Kidney glomerular epithelial cell (primary cell): Measurements from ENCODE around the gene SRGAP2B.
"Not testable (repeated sequence)": the region's sequence is repeated elsewhere in the genome, so short reads cannot be mapped to it uniquely, and the experiment has no call there.

Source experiments
- DNase-seq: peaks from one replicate; lab custom pipeline; 2025; lab: John Stamatoyannopoulos, UW

SRGAP2B gene

GRCh38 chr1:145082483-145083255 is 12.5 kb downstream of the SRGAP2B start:
- not testable (repeated sequence) for DNase-seq

- DNase-seq, result not testable (repeated sequence)
Measured at GRCh38 chr1:145080193-145080592, 14.9 kb downstream of the SRGAP2B start.

- not testable (repeated sequence) for DNase-seq
Measured at GRCh38 chr1:145079737-145080136, 15.4 kb downstream of the SRGAP2B start.

- DNase-seq, result not testable (repeated sequence)
Measured at GRCh38 chr1:145078787-145079370, 16.2 kb downstream of the SRGAP2B start.

- DNase-seq, result not testable (repeated sequence)
Measured at GRCh38 chr1:145077872-145078786, 17.0 kb downstream of the SRGAP2B start.

- DNase-seq, result not testable (repeated sequence)
Measured at GRCh38 chr1:145076877-145077276, 18.3 kb downstream of the SRGAP2B start.

- DNase-seq, result not testable (repeated sequence)
Measured at GRCh38 chr1:145074021-145074559, 21.0 kb downstream of the SRGAP2B start.

GRCh38 chr1:145071569-145071968 is 23.6 kb downstream of the SRGAP2B start:
- DNase-seq, result not testable (repeated sequence)

GRCh38 chr1:145066486-145066885 is 28.6 kb downstream of the SRGAP2B start:
- DNase-seq, result not testable (repeated sequence)

GRCh38 chr1:145065194-145065826 is 29.8 kb downstream of the SRGAP2B start:
- DNase-seq, result not testable (repeated sequence)

GRCh38 chr1:145063941-145064648 is 31.0 kb downstream of the SRGAP2B start:
- not testable (repeated sequence) for DNase-seq

GRCh38 chr1:145063285-145063684 is 31.8 kb downstream of the SRGAP2B start:
- not testable (repeated sequence) for DNase-seq

- DNase-seq, result not testable (repeated sequence)
Measured at GRCh38 chr1:145058184-145058583, 36.9 kb downstream of the SRGAP2B start.

- not testable (repeated sequence) for DNase-seq
Measured at GRCh38 chr1:145055217-145055760, 39.8 kb downstream of the SRGAP2B start.

GRCh38 chr1:145053428-145053827 is 41.7 kb downstream of the SRGAP2B start:
- not testable (repeated sequence) for DNase-seq

- not testable (repeated sequence) for DNase-seq
Measured at GRCh38 chr1:145052019-145052776, 42.9 kb downstream of the SRGAP2B start.

GRCh38 chr1:145048181-145048856 is 46.8 kb downstream of the SRGAP2B start:
- not testable (repeated sequence) for DNase-seq

- DNase-seq, result not testable (repeated sequence)
Measured at GRCh38 chr1:145047553-145047952, 47.6 kb downstream of the SRGAP2B start.
